ENCODE data around the gene SLC66A2.
"Not testable (repeated sequence)": the region's sequence is repeated elsewhere in the genome, so short reads cannot be mapped to it uniquely, and the experiment has no call there.

SLC66A2 gene

DNA sequence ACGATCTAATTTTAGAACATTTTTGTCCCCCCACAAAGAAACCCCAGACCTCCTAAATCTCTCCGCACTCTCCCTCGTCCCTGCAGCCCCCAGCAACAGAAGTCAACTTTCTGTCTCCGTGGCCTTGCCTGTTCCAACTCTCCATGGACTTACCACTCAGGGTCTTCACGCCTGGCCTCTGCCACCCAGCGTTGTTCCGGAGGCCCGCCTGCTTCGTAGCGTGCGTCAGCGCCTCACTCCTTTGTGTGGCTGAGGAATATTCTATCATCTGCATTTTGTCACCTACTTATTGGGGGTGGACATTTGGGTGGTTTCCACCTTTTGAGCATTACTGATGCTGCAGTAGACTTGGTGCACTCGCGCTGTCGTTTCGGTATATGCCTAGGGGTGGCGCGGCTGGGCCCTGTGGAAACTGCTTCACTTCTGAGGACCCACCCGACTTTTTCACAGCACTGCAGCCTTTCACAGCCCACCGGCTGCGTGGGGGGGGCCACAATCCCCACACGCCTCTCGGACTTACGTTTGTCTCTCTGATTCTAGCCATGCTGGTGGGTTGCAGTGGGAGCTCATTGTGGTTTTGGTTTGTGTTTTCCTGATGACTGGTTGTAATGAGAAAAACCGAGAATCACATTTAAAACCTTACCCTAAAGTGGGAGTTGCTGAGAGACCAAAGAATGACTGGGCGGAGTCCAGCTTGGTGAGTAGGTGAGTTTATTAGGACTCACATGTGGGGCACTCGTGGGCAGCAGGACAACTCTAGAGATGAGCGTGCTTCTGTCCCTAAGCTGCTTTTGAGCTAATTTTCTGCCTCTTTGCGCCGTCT, 11.6 kb upstream of the SLC66A2 start:
- H3K4me3 ChIP-seq (ENCODE audit: low read depth, low read length): no peak overlapping the region
- no peak for DNase-seq (ENCODE audit: low read depth)
- TF ChIP-seq, protein P1, sequence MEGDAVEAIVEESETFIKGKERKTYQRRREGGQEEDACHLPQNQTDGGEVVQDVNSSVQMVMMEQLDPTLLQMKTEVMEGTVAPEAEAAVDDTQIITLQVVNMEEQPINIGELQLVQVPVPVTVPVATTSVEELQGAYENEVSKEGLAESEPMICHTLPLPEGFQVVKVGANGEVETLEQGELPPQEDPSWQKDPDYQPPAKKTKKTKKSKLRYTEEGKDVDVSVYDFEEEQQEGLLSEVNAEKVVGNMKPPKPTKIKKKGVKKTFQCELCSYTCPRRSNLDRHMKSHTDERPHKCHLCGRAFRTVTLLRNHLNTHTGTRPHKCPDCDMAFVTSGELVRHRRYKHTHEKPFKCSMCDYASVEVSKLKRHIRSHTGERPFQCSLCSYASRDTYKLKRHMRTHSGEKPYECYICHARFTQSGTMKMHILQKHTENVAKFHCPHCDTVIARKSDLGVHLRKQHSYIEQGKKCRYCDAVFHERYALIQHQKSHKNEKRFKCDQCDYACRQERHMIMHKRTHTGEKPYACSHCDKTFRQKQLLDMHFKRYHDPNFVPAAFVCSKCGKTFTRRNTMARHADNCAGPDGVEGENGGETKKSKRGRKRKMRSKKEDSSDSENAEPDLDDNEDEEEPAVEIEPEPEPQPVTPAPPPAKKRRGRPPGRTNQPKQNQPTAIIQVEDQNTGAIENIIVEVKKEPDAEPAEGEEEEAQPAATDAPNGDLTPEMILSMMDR (conservative IDR thresholded peaks at IDR 0.05; ENCODE audit: low read depth, low read length): no peak

DNA sequence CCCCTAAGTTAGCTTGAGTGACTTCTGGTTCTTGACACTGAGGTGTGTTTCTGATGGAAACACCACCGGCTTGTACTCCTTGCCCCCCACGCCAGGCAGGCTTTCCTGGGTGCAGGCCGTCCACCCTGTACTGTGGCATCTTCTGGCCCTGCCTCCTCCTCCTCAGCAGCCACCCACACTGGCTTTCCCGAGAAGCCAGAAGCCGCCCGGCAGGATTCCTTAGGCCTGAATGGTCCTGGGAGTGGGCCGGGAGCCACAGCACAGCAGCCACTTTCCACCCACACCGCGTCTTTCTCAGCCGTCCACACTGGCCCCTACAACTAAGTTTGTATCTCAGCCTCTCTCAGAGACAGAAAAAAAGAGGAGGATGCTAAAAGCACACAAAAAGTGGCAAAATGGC, 10.9 kb upstream of the SLC66A2 start:
- H3K4me3 ChIP-seq (ENCODE audit: low read depth, low read length): no peak overlapping the region
- DNase-seq (ENCODE audit: low read depth): no peak
- TF ChIP-seq, protein P1 (conservative IDR thresholded peaks at IDR 0.05; ENCODE audit: low read depth, low read length): no peak

DNA sequence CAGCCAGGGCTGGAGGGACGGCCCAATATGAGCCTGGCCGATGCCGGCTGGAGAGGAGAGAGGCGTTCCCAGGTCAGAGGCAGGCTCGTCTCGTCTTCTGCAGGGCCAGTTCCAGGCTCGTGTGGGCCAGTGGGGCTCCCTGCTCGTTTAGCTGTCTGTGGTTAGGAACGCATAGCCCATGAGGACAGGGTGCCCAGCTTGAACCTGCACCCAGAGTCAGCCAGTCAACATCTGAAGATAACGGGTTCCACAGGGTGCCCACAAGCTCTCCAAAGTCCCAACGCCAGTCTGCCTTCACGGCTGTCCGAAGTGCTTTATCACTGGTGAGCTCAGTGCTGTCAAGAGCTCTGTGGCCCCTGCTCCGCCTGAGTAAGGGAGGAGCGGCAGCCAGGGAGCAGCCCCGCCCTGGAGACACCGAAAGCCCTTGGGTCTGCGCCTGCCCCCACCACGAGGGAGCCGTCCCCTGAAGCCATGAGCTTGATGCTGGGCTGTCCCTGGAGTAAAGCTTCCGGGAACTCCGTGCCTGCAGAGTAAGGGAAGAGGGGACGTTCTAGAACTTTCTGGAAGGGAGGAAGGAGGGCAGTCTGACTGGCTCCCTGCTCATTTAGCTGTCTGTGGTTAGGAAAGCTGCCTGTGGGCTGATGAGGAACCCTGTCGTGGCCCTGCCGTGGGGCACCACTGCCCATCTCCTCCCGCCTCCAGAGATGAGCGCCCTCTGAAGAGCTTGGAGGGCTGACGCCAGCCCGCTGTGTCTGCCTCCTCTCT, 10.3 kb upstream of the SLC66A2 start:
- DNase-seq (ENCODE audit: low read depth): no peak
- TF ChIP-seq, protein P1 (conservative IDR thresholded peaks at IDR 0.05; ENCODE audit: low read depth, low read length): no peak

DNA sequence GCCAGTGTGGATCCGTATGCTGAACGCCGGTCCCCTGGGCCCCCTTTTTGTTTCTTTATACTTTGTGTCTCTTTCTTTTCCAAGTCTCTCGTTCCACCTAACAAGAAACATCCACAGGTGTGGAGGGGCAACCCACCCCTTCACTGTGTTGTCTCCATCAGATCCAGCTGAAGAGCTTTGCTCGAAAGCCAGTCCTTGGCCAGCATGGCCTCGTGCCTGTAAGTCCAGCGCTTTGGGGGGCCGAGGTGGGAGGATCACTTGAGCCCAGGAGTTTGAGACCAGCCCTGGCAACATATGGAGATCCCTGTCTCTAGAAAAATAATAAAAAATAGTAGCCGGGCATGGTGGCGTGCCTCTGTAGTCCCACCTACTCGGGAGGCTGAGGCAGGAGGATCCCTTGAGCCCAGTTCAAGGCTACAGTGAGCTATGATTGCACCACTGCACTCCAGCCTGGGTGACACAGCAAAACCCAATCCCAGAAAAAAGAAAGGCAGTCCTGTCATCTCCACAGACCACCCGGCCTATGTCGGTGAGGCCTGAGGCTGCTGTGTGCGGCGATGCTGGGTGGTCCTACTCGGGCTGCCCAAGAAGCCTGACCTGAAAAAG, 9.6 kb upstream of the SLC66A2 start:
- no peak overlapping the region for H3K4me3 ChIP-seq (ENCODE audit: low read depth, low read length)
- TF ChIP-seq, protein P1 (conservative IDR thresholded peaks at IDR 0.05; ENCODE audit: low read depth, low read length): no peak
- no peak for DNase-seq (ENCODE audit: low read depth)

More for the DNA sequence above, 10.3 kb upstream of the SLC66A2 start:
- H3K4me3 ChIP-seq (ENCODE audit: low read depth, low read length): no peak overlapping the region

DNA sequence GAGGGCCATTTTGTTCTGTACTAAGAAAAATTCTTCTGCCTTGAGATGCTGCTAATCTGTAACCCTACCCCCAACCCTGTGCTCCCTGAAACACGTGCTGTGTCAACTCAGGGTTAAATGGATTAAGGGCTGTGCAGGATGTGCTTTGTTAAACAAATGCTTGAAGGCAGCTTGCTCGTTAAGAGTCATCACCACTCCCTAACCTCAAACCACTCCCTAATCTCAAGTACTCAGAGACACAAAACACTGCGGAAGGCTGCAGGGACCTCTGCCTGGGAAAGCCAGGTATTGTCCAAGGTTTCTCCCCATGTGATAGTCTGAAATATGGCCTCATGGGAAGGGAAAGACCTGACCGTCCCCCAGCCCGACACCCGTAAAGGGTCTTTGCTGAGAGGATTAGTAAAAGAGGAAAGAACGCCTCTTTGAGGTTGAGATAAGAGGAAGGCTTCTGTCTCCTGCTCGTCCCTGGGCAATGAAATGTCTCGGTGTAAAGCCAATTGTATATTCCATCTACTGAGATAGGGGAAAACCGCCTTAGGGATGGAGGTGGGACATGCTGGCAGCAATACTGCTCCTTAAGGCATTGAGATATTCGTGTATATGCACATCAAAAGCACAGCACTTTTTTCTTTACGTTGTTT, 8.8 kb upstream of the SLC66A2 start:
- peak; percentile 57 for DNase-seq (ENCODE audit: low read depth)
- H3K4me3 ChIP-seq (ENCODE audit: low read depth, low read length): not testable (repeated sequence)
- TF ChIP-seq, protein P1 (conservative IDR thresholded peaks at IDR 0.05; ENCODE audit: low read depth, low read length): peak; percentile 24

DNA sequence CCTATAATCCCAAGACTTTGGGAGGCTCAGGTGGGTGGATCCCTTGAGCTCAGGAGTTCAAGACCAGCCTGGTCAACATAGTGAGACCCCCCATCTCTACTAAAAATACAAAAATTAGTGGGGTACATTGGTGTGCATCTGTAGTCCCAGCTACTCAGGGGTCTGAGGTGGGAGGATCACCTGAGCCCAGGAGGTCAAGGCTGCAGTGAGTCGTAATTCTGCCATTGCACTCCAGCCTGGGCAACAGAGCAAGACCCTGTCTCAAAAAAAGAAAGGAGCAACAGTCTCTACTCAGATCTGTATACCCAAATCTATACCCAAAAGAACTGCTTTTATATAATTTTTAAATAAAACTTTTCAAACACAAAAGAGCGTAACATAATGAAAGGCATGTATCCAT, 7.5 kb upstream of the SLC66A2 start:
- H3K4me3 ChIP-seq (ENCODE audit: low read depth, low read length): no peak overlapping the region
- TF ChIP-seq, protein P1 (conservative IDR thresholded peaks at IDR 0.05; ENCODE audit: low read depth, low read length): no peak
- DNase-seq (ENCODE audit: low read depth): no peak

All from choroid plexus epithelial cell (primary cell).